HCT116 (cell line): ENCODE results near the gene IMMP2L. TPM values are rescaled to one million over a fixed set of nuclear protein-coding genes. Genes with fewer than 3 reads are reported as not detected.

Source experiments
- ATAC-seq: fragments of 200-7000 bp; cut with Tn5 transposase; 2 replicates; pipeline ENCODE4 v1.9.1; 2020; ENCODE audit warnings: mild to moderate bottlenecking, moderate library complexity
- BruUV-seq: library from RNA; stranded (reverse); fragments of 400-500 nt; replicated peaks from 2 replicates; lab custom pipeline; 2021; lab: Mats Ljungman, UMichigan
- CTCF ChIA-PET: fragments of 300-600 bp; sonication (Branson Sonifier 250); formaldehyde crosslinking; loops from one replicate; lab custom pipeline; 2021; ENCODE audit warnings: antibody characterized with exemption; lab: Charles Lee
- POLR2A ChIA-PET: fragments of 300-600, 350-600 bp; sonication (Branson Sonifier 250); formaldehyde crosslinking; loops from one replicate; lab custom pipeline; 2021; ENCODE audit warnings: antibody characterized with exemption; lab: Charles Lee
- RAD21 ChIA-PET, 2 experiments: fragments of 300-600 bp; sonication (Branson Sonifier 250); formaldehyde crosslinking; loops; one replicate each; lab custom pipeline; 2023; ENCODE audit warnings: low total read pairs in 2 of 2; ENCODE audit not compliant: uncharacterized antibody in 2 of 2, unreplicated experiment in 2 of 2, low non-redundant PET in 1 of 2; lab: Charles Lee
- DNase-seq: peaks from one replicate; pipeline ENCODE4 v3.0.0-alpha.2; 2010; ENCODE audit warnings: low read depth, low spot score
- H2AFZ ChIP-seq: fragments of 200-600 bp; shearing (Covaris generic), sonication (generic); 2 replicates; pipeline ENCODE4 v1.6.1; 2017; ENCODE audit warnings: low read depth, mixed run types, mixed read lengths, antibody characterized with exemption, low read length; ENCODE audit not compliant: poor library complexity, severe bottlenecking
- H3K27ac ChIP-seq: 2 replicates; pipeline ENCODE4 v1.5.1; 2012; ENCODE audit warnings: low read depth, low read length
- H3K27me3 ChIP-seq: fragments of 200-600 bp; sonication (generic); 2 replicates; pipeline ENCODE4 v1.6.1; 2016; ENCODE audit warnings: mixed run types, low read length, mixed read lengths; ENCODE audit not compliant: insufficient read depth
- H3K36me3 ChIP-seq, 2 experiments: fragments of 200-500 bp in 1 of 2; fragments of 200-600 bp in 1 of 2; sonication (Bioruptor generic) in 1 of 2; sonication (generic) in 1 of 2; 2 replicates each; pipeline versions ENCODE4 v1.5.1 to v1.6.1; 2014 to 2016; ENCODE audit warnings: low read length in 2 of 2, inconsistent platforms in 1 of 2, mixed read lengths in 1 of 2, mixed run types in 1 of 2; ENCODE audit not compliant: insufficient read depth in 2 of 2, control insufficient read depth in 1 of 2
- H3K4me1 ChIP-seq, 2 experiments: fragments of 200-600 bp in 1 of 2; sonication (generic) in 1 of 2; 2 replicates each; pipeline versions ENCODE4 v1.5.1 to v1.6.1; 2012 to 2017; ENCODE audit warnings: low read length in 2 of 2, inconsistent platforms in 1 of 2, mild to moderate bottlenecking in 1 of 2, mixed read lengths in 1 of 2, mixed run types in 1 of 2, moderate library complexity in 1 of 2; ENCODE audit not compliant: insufficient read depth in 2 of 2, control insufficient read depth in 1 of 2
- H3K4me2 ChIP-seq: fragments of 200-600 bp; sonication (generic); 2 replicates; pipeline ENCODE4 v1.6.1; 2017; ENCODE audit warnings: mixed run types, low read length, mixed read lengths
- H3K4me3 ChIP-seq, 2 experiments: fragments of 200-600 bp in 1 of 2; sonication (generic) in 1 of 2; replicated peaks in 1 of 2; 2 replicates each; pipeline ENCODE4 v1.5.1; 2011 to 2016; ENCODE audit warnings: low read length in 2 of 2, control low read depth in 1 of 2, low read depth in 1 of 2, mild to moderate bottlenecking in 1 of 2, mixed read lengths in 1 of 2, mixed run types in 1 of 2
- H3K79me2 ChIP-seq: fragments of 200-600 bp; sonication (generic); 2 replicates; pipeline ENCODE4 v1.6.1; 2017; ENCODE audit warnings: mild to moderate bottlenecking, mixed run types, low read length, moderate library complexity, mixed read lengths; ENCODE audit not compliant: insufficient read depth
- H3K9ac ChIP-seq: fragments of 200-600 bp; sonication (generic); 2 replicates; pipeline ENCODE4 v1.6.1; 2016; ENCODE audit warnings: low read length, mixed read lengths
- H3K9me2 ChIP-seq: fragments of 200-600 bp; sonication (generic), shearing (Covaris generic); 2 replicates; pipeline ENCODE4 v1.6.1; 2017; ENCODE audit warnings: mixed run types, mild to moderate bottlenecking, moderate library complexity; ENCODE audit not compliant: insufficient read depth
- H3K9me3 ChIP-seq, 2 experiments: fragments of 200-500 bp in 1 of 2; fragments of 200-600 bp in 1 of 2; sonication (Bioruptor generic) in 1 of 2; sonication (generic) in 1 of 2; 2 replicates each; pipeline ENCODE4 v1.6.1; 2014 to 2017; ENCODE audit warnings: low read length in 2 of 2, mixed read lengths in 2 of 2, inconsistent platforms in 1 of 2, low read depth in 1 of 2, mild to moderate bottlenecking in 1 of 2, mixed run types in 1 of 2, moderate library complexity in 1 of 2; ENCODE audit not compliant: control insufficient read depth in 1 of 2, insufficient read depth in 1 of 2
- H4K20me1 ChIP-seq: fragments of 200-600 bp; sonication (generic), shearing (Covaris generic); 2 replicates; pipeline ENCODE4 v1.6.1; 2017; ENCODE audit warnings: mixed run types, mild to moderate bottlenecking, moderate library complexity; ENCODE audit not compliant: insufficient read depth
- ATF3 ChIP-seq: IDR thresholded peaks from 2 replicates; pipeline ENCODE4 v1.6.1; 2012
- CEBPB ChIP-seq: IDR thresholded peaks from 2 replicates; pipeline ENCODE4 v1.6.1; 2012; ENCODE audit warnings: low read depth
- EGR1 ChIP-seq: IDR thresholded peaks from 2 replicates; pipeline ENCODE4 v1.6.1; 2012; ENCODE audit warnings: low read depth
- ELF1 ChIP-seq: IDR thresholded peaks from 2 replicates; pipeline ENCODE4 v1.6.1; 2012; ENCODE audit warnings: low read depth, borderline replicate concordance
- EZH2phosphoT487 ChIP-seq: fragments of 200-600 bp; IDR thresholded peaks from 2 replicates; pipeline ENCODE4 v1.6.1; 2018; ENCODE audit warnings: antibody characterized with exemption, borderline replicate concordance
- FOSL1 ChIP-seq: IDR thresholded peaks from 2 replicates; pipeline ENCODE4 v1.6.1; 2012; ENCODE audit warnings: low read depth
- POLR2A ChIP-seq: IDR thresholded peaks from 2 replicates; pipeline ENCODE4 v1.7.0; 2011; ENCODE audit warnings: borderline replicate concordance; ENCODE audit not compliant: insufficient read depth, insufficient read length; ENCODE audit errors: extremely low read depth
- POLR2AphosphoS5 ChIP-seq: IDR thresholded peaks from 2 replicates; pipeline ENCODE4 v1.6.1; 2011; ENCODE audit warnings: mild to moderate bottlenecking, low read depth, low read length, moderate library complexity
- REST ChIP-seq: IDR thresholded peaks from 2 replicates; pipeline ENCODE4 v1.6.1; 2012; ENCODE audit warnings: low read depth
- SRF ChIP-seq: IDR thresholded peaks from 2 replicates; pipeline ENCODE4 v1.6.1; 2012; ENCODE audit warnings: low read depth
- TCF7L2 ChIP-seq: IDR thresholded peaks from 2 replicates; pipeline ENCODE4 v1.7.0; 2011; ENCODE audit warnings: borderline replicate concordance, inconsistent platforms; ENCODE audit not compliant: insufficient read depth, insufficient read length; ENCODE audit errors: extremely low read depth
- ZNF274 ChIP-seq: fragments of 200-500 bp; sonication (Bioruptor generic); IDR thresholded peaks from 2 replicates; pipeline ENCODE4 v1.6.1; 2014; ENCODE audit warnings: mild to moderate bottlenecking, low read depth, low read length, inconsistent platforms
- intact Hi-C: fragments of 100-400 bp; cut with micrococcal nuclease; formaldehyde crosslinking; loops from 2 replicates; pipeline ENCODE4 v1.10.0; 2022
- total RNA-seq: library from RNA; stranded (reverse); gene quantifications from one replicate; pipeline ENCODE4 v1.2.1, GENCODE V29; 2021; ENCODE audit not compliant: unreplicated experiment
- TF ChIP-seq, protein P1 (sequence below): IDR thresholded peaks from 2 replicates; pipeline ENCODE4 v1.6.1; 2012

Gene IMMP2L
- total RNA-seq, 1 experiment from 2014 or later, result 21.1 TPM

DNA sequence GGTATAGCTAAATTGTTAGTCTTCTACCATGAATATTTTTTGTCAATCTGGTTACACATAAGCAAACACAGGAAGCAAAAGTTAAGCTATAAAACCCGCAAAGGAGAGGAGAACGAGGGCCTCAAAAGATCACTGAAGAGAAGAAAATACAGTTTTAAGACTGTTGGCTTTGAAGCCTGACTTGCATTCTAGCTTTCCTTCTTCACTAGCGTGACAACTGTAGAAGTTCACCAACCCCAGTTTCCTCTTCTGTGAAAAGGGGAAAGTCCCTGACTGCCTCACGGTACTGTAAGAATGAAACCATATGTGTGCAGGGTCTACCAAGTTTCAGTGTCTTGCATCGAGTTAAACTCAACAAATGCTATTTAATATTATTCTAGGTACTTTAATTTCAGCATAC lies 478.9 kb downstream of the IMMP2L start (continued):
- TF ChIP-seq REST (no peak), TCF7L2 (no peak)

GRCh38 chr7:111082351-111082750 lies 479.9 kb downstream of the IMMP2L start:
- Histone ChIP-seq H3K79me2 (no peaks in the 10 kb centered on the region), H3K4me2 (no peak overlapping the region), H3K27ac (no peak overlapping the region), H3K36me3 (no peaks in the 10 kb centered on the region), H3K9me2 (no peaks in the 10 kb centered on the region), H3K9ac (no peak overlapping the region)
- BruUV-seq, result no TSS peak
- RAD21 ChIA-PET, result no interaction called here
- CTCF ChIA-PET, result no interaction called here
- ATAC-seq (no peak), DNase-seq (no peak)
- intact Hi-C loops, result no loop called here
- TF ChIP-seq ELF1, result no peak
- TF ChIP-seq EZH2phosphoT487, result no peak
- no peak for TF ChIP-seq ATF3
- TF ChIP-seq ZNF274, result no peak
- TF ChIP-seq POLR2A, result no peak
- TF ChIP-seq FOSL1, result no peak
- no peak for TF ChIP-seq SRF
- TF ChIP-seq CEBPB, result no peak
- no peak for TF ChIP-seq POLR2AphosphoS5
- TF ChIP-seq, protein P1, sequence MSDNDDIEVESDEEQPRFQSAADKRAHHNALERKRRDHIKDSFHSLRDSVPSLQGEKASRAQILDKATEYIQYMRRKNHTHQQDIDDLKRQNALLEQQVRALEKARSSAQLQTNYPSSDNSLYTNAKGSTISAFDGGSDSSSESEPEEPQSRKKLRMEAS, result no peak
- no peak for TF ChIP-seq EGR1
- TF ChIP-seq, all 23 proteins: peak for 0
- no peak overlapping the region for H3K4me3 ChIP-seq
- H3K27me3 ChIP-seq, result no peaks in the 10 kb centered on the region
- H2AFZ ChIP-seq, result no peak overlapping the region
- no peaks in the 10 kb centered on the region for H3K4me1 ChIP-seq
- H3K9me3 ChIP-seq, result no peaks in the 10 kb centered on the region
- H4K20me1 ChIP-seq, result no peaks in the 10 kb centered on the region
- POLR2A ChIA-PET, result no interaction called here
